Endothelial cell of umbilical vein (primary cell): ENCODE data around the gene ZNF425. TPM values are rescaled to one million over a fixed set of nuclear protein-coding genes. Genes with fewer than 3 reads are reported as not detected.

ENCODE experiments used
- BruUV-seq: library from RNA; stranded (reverse); fragments of 400-500 nt; replicated peaks from 2 replicates; lab custom pipeline; 2021; lab: Mats Ljungman, UMichigan
- CTCF ChIA-PET: fragments of 300-600, 350-600 bp; sonication (Branson Sonifier 250); formaldehyde crosslinking; loops from one replicate; lab custom pipeline; 2021; ENCODE audit warnings: antibody characterized with exemption, inconsistent platforms; lab: Charles Lee
- POLR2A ChIA-PET: fragments of 300-600, 350-600 bp; sonication (Branson Sonifier 250); formaldehyde crosslinking; loops from one replicate; lab custom pipeline; 2021; ENCODE audit warnings: antibody characterized with exemption, inconsistent platforms; lab: Charles Lee
- DNase-seq: peaks from one replicate; pipeline ENCODE4 v3.0.0-alpha.2; 2011; ENCODE audit warnings: low read depth, low spot score
- FAIRE-seq: peaks from 2 replicates; lab custom pipeline; 2011; peaks lifted over from hg19 to GRCh38; lab: Jason Lieb, UNC
- H2AFZ ChIP-seq: 2 replicates; pipeline ENCODE4 v1.6.0; 2012; ENCODE audit warnings: low read depth, low read length, control low read depth, inconsistent platforms
- H3K27ac ChIP-seq: 2 replicates; pipeline ENCODE4 v1.5.1; 2011; ENCODE audit warnings: low read depth, mild to moderate bottlenecking, control low read depth, low read length, moderate library complexity; ENCODE audit not compliant: insufficient read depth
- H3K27me3 ChIP-seq, 2 experiments: 2 replicates each; pipeline versions ENCODE4 v1.6.0 to v1.6.1; 2011; ENCODE audit warnings: low read length in 2 of 2, mixed read lengths in 1 of 2; ENCODE audit not compliant: control insufficient read depth in 2 of 2, insufficient read depth in 2 of 2
- H3K36me3 ChIP-seq, 2 experiments: 2 replicates in 1 of 2; 3 replicates in 1 of 2; pipeline ENCODE4 v1.5.1; 2011; ENCODE audit warnings: low read length in 2 of 2, mild to moderate bottlenecking in 1 of 2, moderate library complexity in 1 of 2; ENCODE audit not compliant: control insufficient read depth in 2 of 2, insufficient read depth in 2 of 2; ENCODE audit errors: extremely low read depth in 1 of 2
- H3K4me1 ChIP-seq: 3 replicates; pipeline ENCODE4 v1.5.1; 2011; ENCODE audit warnings: mild to moderate bottlenecking, low read length; ENCODE audit not compliant: control insufficient read depth, insufficient read depth; ENCODE audit errors: extremely low read depth
- H3K4me2 ChIP-seq: 2 replicates; pipeline ENCODE4 v1.6.1; 2011; ENCODE audit warnings: low read length, control low read depth, mixed read lengths; ENCODE audit not compliant: insufficient read depth
- H3K4me3 ChIP-seq, 3 experiments: fragments of 200-600 bp in 1 of 3; sonication (generic), shearing (Covaris generic) in 1 of 3; replicated peaks in 1 of 3; 2 replicates each; pipeline ENCODE4 v1.5.1; 2011 to 2016; ENCODE audit warnings: control low read depth in 3 of 3, low read length in 3 of 3, mild to moderate bottlenecking in 2 of 3, inconsistent platforms in 1 of 3, low read depth in 1 of 3, moderate library complexity in 1 of 3; ENCODE audit not compliant: insufficient read depth in 1 of 3
- H3K79me2 ChIP-seq: 2 replicates; pipeline ENCODE4 v1.6.0; 2012; ENCODE audit warnings: low read length, inconsistent platforms; ENCODE audit not compliant: control insufficient read depth, insufficient read depth
- H3K9ac ChIP-seq: replicated peaks from 2 replicates; pipeline ENCODE3; 2011; ENCODE audit warnings: low read length, control low read depth; ENCODE audit not compliant: insufficient read depth; ENCODE audit errors: extremely low read depth
- H3K9me1 ChIP-seq: replicated peaks from 3 replicates; pipeline ENCODE4 v1.6.0; 2011; ENCODE audit warnings: mild to moderate bottlenecking, low read length; ENCODE audit not compliant: control insufficient read depth, insufficient read depth; ENCODE audit errors: extremely low read depth
- H3K9me3 ChIP-seq: replicated peaks from 2 replicates; pipeline ENCODE4 v1.5.1; 2012; ENCODE audit warnings: low read length, inconsistent platforms; ENCODE audit not compliant: control insufficient read depth, insufficient read depth
- H4K20me1 ChIP-seq: replicated peaks from 2 replicates; pipeline ENCODE3; 2011; ENCODE audit warnings: mild to moderate bottlenecking, low read length; ENCODE audit not compliant: control insufficient read depth, insufficient read depth; ENCODE audit errors: extremely low read depth
- CTCF ChIP-seq, 2 donors: IDR thresholded peaks; 1 replicate in 1 of 2; 2 replicates in 1 of 2; pipeline ENCODE4 v1.5.1; 2011; ENCODE audit warnings: low read length in 2 of 2, mild to moderate bottlenecking in 2 of 2, moderate library complexity in 2 of 2, control low read depth in 1 of 2, inconsistent platforms in 1 of 2, low read depth in 1 of 2; ENCODE audit not compliant: insufficient read depth in 1 of 2; ENCODE audit errors: extremely low read depth in 1 of 2
- EZH2 ChIP-seq: IDR thresholded peaks from 2 replicates; pipeline ENCODE4 v1.6.1; 2012; ENCODE audit warnings: borderline replicate concordance, low read depth, mild to moderate bottlenecking, moderate library complexity, low read length, inconsistent platforms; ENCODE audit not compliant: severe bottlenecking
- FOS ChIP-seq: IDR thresholded peaks from 2 replicates; pipeline ENCODE4 v1.6.1; 2011; ENCODE audit warnings: mild to moderate bottlenecking, low read length, moderate library complexity, borderline replicate concordance; ENCODE audit not compliant: insufficient read depth
- GATA2 ChIP-seq: IDR thresholded peaks from 2 replicates; pipeline ENCODE4 v1.7.0; 2011; ENCODE audit warnings: low read depth, mild to moderate bottlenecking, moderate library complexity, mixed read lengths, low read length; ENCODE audit not compliant: insufficient read length, insufficient read depth
- JUN ChIP-seq: IDR thresholded peaks from 2 replicates; pipeline ENCODE4 v1.6.1; 2011; ENCODE audit warnings: borderline replicate concordance, low read depth; ENCODE audit not compliant: insufficient read length, insufficient read depth
- MAX ChIP-seq: IDR thresholded peaks from 2 replicates; pipeline ENCODE4 v1.6.1; 2011; ENCODE audit not compliant: insufficient read depth, insufficient read length
- MYC ChIP-seq: IDR thresholded peaks from one replicate; pipeline ENCODE4 v1.6.1; 2011; ENCODE audit warnings: mild to moderate bottlenecking, low read depth, low read length
- POLR2A ChIP-seq: IDR thresholded peaks from 2 replicates; pipeline ENCODE4 v1.6.1; 2012; ENCODE audit warnings: low read depth, mild to moderate bottlenecking, control low read depth, low read length
- POLR2AphosphoS5 ChIP-seq: IDR thresholded peaks from 2 replicates; pipeline ENCODE4 v1.6.1; 2012; ENCODE audit warnings: low read depth, mild to moderate bottlenecking, control low read depth, low read length, moderate library complexity; ENCODE audit not compliant: insufficient read depth
- dilution Hi-C: fragments of 300-500 bp; cut with MboI; formaldehyde crosslinking; loops from one replicate; pipeline ENCODE4 v1.15.0; 2019; ENCODE audit warnings: low sequenced_read_pairs; ENCODE audit not compliant: extremely low pct_ligation_motif_present
- intact Hi-C: fragments of 100-400 bp; cut with micrococcal nuclease; formaldehyde crosslinking; loops from one replicate; pipeline ENCODE4 v1.10.0; 2022
- polyA plus RNA-seq, 4 experiments: library from polyadenylated mRNA; depleted of rRNA in 3 of 4; stranded (reverse) in 3 of 4; unstranded in 1 of 4; fragments of >200 nt; gene quantifications; 2 replicates each; pipeline versions ENCODE4 v1.2.1 to v1.2.3, GENCODE V29; 2011 to 2012; ENCODE audit warnings: missing spikeins in 1 of 4
- total RNA-seq: library from RNA; stranded (reverse); gene quantifications from 2 replicates; pipeline ENCODE4 v1.2.3, GENCODE V29; 2021

Gene ZNF425
- total and polyA plus RNA-seq, 2 donors (not counting 3 experiments of a cell fraction or from before 2014, with no cell fraction given) = 0.68 to 0.93 TPM

GRCh38 chr7:149072438-149072775 lies 53.7 kb downstream of the ZNF425 start:
- H4K20me1 ChIP-seq = no peaks in the 10 kb centered on the region
- no peak overlapping the region for H3K4me2 ChIP-seq
- no peaks in the 10 kb centered on the region for H3K4me1 ChIP-seq
- intact Hi-C loops = no loop called here
- ChIA-PET POLR2A (no interaction called here), CTCF (interaction anchor here (1.9 kb wide), 1 partner anchor 67 kb away, joined by 6 read pairs; no protein-coding TSS in a partner anchor)
- dilution Hi-C loops = no loop called here
- H3K4me3 ChIP-seq = no peak overlapping the region
- H3K9me3 ChIP-seq = no peaks in the 10 kb centered on the region
- TF ChIP-seq POLR2AphosphoS5 = no peak
- no peak for TF ChIP-seq EZH2
- no peak for TF ChIP-seq MAX
- no peak for TF ChIP-seq CTCF (IDR thresholded peaks at IDR 0.05; ENCODE audit: extremely low read depth in 1 of 2, insufficient read depth in 1 of 2, low read depth in 1 of 2, low read length in 2 of 2)
- no peak for TF ChIP-seq GATA2
- no peak for TF ChIP-seq MYC
- no peak for TF ChIP-seq JUN
- no peak for TF ChIP-seq FOS
- no peak for TF ChIP-seq POLR2A
- no peak overlapping the region for H2AFZ ChIP-seq
- no peaks in the 10 kb centered on the region for H3K79me2 ChIP-seq
- no peaks in the 10 kb centered on the region for H3K9me1 ChIP-seq
- BruUV-seq = no TSS peak
- H3K36me3 ChIP-seq = peaks cover 9 to 21% of the 10 kb centered on the region in 2 experiments
- FAIRE-seq = no peak
- no peak for DNase-seq
- H3K27me3 ChIP-seq = no peaks in the 10 kb centered on the region
- H3K9ac ChIP-seq = no peak overlapping the region
- no peak overlapping the region for H3K27ac ChIP-seq
